HG03095 (cell line): ENCODE data around the gene CNTN4.

ENCODE experiments used
- ATAC-seq: cut with Tn5 transposase; IDR thresholded peaks from one replicate; pipeline ENCODE4 v1.9.1; 2021; ENCODE audit warnings: moderate library complexity; ENCODE audit not compliant: unreplicated experiment

CNTN4 gene

GRCh38 chr3:3013317-3014052, 914.8 kb downstream of the CNTN4 start:
- no peak for ATAC-seq

- peak; percentile 83 for ATAC-seq
Measured at GRCh38 chr3:3015185-3016089, 916.8 kb downstream of the CNTN4 start.

- ATAC-seq: no peak
Measured at GRCh38 chr3:3016226-3016625, 917.6 kb downstream of the CNTN4 start.

GRCh38 chr3:3020209-3020608, 921.5 kb downstream of the CNTN4 start:
- no peak for ATAC-seq

- no peak for ATAC-seq
Measured at GRCh38 chr3:3023111-3023745, 924.6 kb downstream of the CNTN4 start.

GRCh38 chr3:3027976-3028567, 929.4 kb downstream of the CNTN4 start:
- peak; percentile 98 for ATAC-seq

GRCh38 chr3:3031326-3031725, 932.7 kb downstream of the CNTN4 start:
- no peak for ATAC-seq

GRCh38 chr3:3037156-3037555, 938.5 kb downstream of the CNTN4 start:
- ATAC-seq: no peak

GRCh38 chr3:3038201-3038991, 939.7 kb downstream of the CNTN4 start:
- ATAC-seq: no peak

GRCh38 chr3:3053974-3054373, 955.3 kb downstream of the CNTN4 start:
- no peak for ATAC-seq

- no peak for ATAC-seq
Measured at GRCh38 chr3:3059645-3060044, 961.0 kb downstream of the CNTN4 start.

- ATAC-seq: no peak
Measured at GRCh38 chr3:3064297-3064696, 965.6 kb downstream of the CNTN4 start.

- ATAC-seq: peak; percentile 36
Measured at GRCh38 chr3:3065876-3066275, 967.2 kb downstream of the CNTN4 start.

GRCh38 chr3:3066378-3066777, 967.7 kb downstream of the CNTN4 start:
- ATAC-seq: peak; percentile 61

- ATAC-seq: no peak
Measured at GRCh38 chr3:3066910-3067309, 968.2 kb downstream of the CNTN4 start.

- ATAC-seq: no peak
Measured at GRCh38 chr3:3068358-3068881, 969.8 kb downstream of the CNTN4 start.

GRCh38 chr3:3069723-3070122, 971.1 kb downstream of the CNTN4 start:
- no peak for ATAC-seq

GRCh38 chr3:3071136-3071535, 972.5 kb downstream of the CNTN4 start:
- no peak for ATAC-seq

- peak; percentile 72 for ATAC-seq
Measured at GRCh38 chr3:3074551-3075257, 976.0 kb downstream of the CNTN4 start.

- ATAC-seq: no peak
Measured at GRCh38 chr3:3080309-3080708, 981.6 kb downstream of the CNTN4 start.
